Mesendoderm (in vitro differentiated cells): Measurements from ENCODE around the gene MKNK1.

Experiments
- DNase-seq: peaks from one replicate; pipeline ENCODE4 v3.0.0; 2013
- H2AK5ac ChIP-seq: 2 replicates; pipeline ENCODE4 v1.6.1; 2013; ENCODE audit warnings: low read length, inconsistent platforms
- H2BK120ac ChIP-seq: 2 replicates; pipeline ENCODE4 v1.6.1; 2013; ENCODE audit warnings: low read depth, mild to moderate bottlenecking, low read length, moderate library complexity, mixed read lengths
- H2BK15ac ChIP-seq: replicated peaks from 2 replicates; pipeline ENCODE4 v1.6.1; 2013; ENCODE audit warnings: low read depth, mild to moderate bottlenecking, moderate library complexity
- H2BK5ac ChIP-seq: 2 replicates; pipeline ENCODE4 v1.6.1; 2013; ENCODE audit warnings: low read length, inconsistent platforms
- H3K18ac ChIP-seq: 2 replicates; pipeline ENCODE4 v1.6.1; 2013; ENCODE audit warnings: mild to moderate bottlenecking, low read length, mixed read lengths
- H3K23ac ChIP-seq: one replicate; pipeline ENCODE4 v1.6.1; 2013; ENCODE audit warnings: low read length
- H3K27ac ChIP-seq: 2 replicates; pipeline ENCODE4 v1.5.1; 2013; ENCODE audit warnings: low read depth, mild to moderate bottlenecking, inconsistent platforms, low read length, moderate library complexity
- H3K27me3 ChIP-seq: 2 replicates; pipeline ENCODE4 v1.6.1; 2013; ENCODE audit warnings: low read length, control low read depth, mild to moderate bottlenecking, inconsistent platforms; ENCODE audit not compliant: insufficient read depth, poor library complexity
- H3K36me3 ChIP-seq: 2 replicates; pipeline ENCODE4 v1.6.1; 2013; ENCODE audit warnings: low read length, inconsistent platforms; ENCODE audit not compliant: control insufficient read depth, insufficient read depth
- H3K4ac ChIP-seq: one replicate; pipeline ENCODE4 v1.6.1; 2013; ENCODE audit warnings: low read depth, mild to moderate bottlenecking, low read length, moderate library complexity
- H3K4me1 ChIP-seq: 2 replicates; pipeline ENCODE4 v1.6.1; 2013; ENCODE audit warnings: low read depth, low read length, inconsistent platforms; ENCODE audit not compliant: control insufficient read depth
- H3K4me2 ChIP-seq: 2 replicates; pipeline ENCODE4 v1.6.1; 2013; ENCODE audit warnings: low read length
- H3K4me3 ChIP-seq: 2 replicates; pipeline ENCODE4 v1.5.1; 2013; ENCODE audit warnings: mild to moderate bottlenecking, low read length
- H3K56ac ChIP-seq: one replicate; pipeline ENCODE4 v1.6.1; 2013; ENCODE audit warnings: low read length
- H3K79me1 ChIP-seq: 2 replicates; pipeline ENCODE4 v1.6.1; 2013; ENCODE audit warnings: low read length, inconsistent platforms
- H3K79me2 ChIP-seq: 2 replicates; pipeline ENCODE4 v1.6.1; 2013; ENCODE audit warnings: mild to moderate bottlenecking, low read length; ENCODE audit not compliant: control insufficient read depth, insufficient read depth
- H3K9ac ChIP-seq: 2 replicates; pipeline ENCODE4 v1.6.1; 2013; ENCODE audit warnings: low read length, inconsistent platforms
- H4K5ac ChIP-seq: one replicate; pipeline ENCODE4 v1.6.1; 2013; ENCODE audit warnings: low read length
- H4K8ac ChIP-seq: one replicate; pipeline ENCODE4 v1.6.1; 2013; ENCODE audit warnings: low read depth, mild to moderate bottlenecking, control low read depth, low read length, moderate library complexity
- WGBS: extraction: QIAGEN DNeasy Blood & Tissue Kit; methylation state at CpG from one replicate; pipeline ENCODE4 v1.1.7; 2013; ENCODE audit warnings: low lambda C conversion rate, missing lambda C conversion rate; ENCODE audit not compliant: insufficient coverage; ENCODE audit errors: extremely low coverage; 5-methylcytosine and 5-hydroxymethylcytosine counted together

The MKNK1 gene

GRCh38 chr1:46606255-46606965 is 2.3 kb upstream of the MKNK1 start:
- H2BK120ac ChIP-seq = no peak overlapping the region
- no peaks in the 10 kb centered on the region for H3K79me1 ChIP-seq
- H3K36me3 ChIP-seq = no peaks in the 10 kb centered on the region
- no peak overlapping the region for H2BK15ac ChIP-seq
- no peaks in the 10 kb centered on the region for H3K79me2 ChIP-seq
- H2BK5ac ChIP-seq = no peak overlapping the region
- H3K27me3 ChIP-seq = no peaks in the 10 kb centered on the region
- H4K5ac ChIP-seq = no peak overlapping the region
- H4K8ac ChIP-seq = no peak overlapping the region
- H3K4me1 ChIP-seq = peaks cover 6% of the 10 kb centered on the region
- no peak overlapping the region for H3K4me3 ChIP-seq
- WGBS = no CpG with 5 or more reads among the region's 2 CpGs
- H3K9ac ChIP-seq = no peak overlapping the region
- no peak overlapping the region for H2AK5ac ChIP-seq
- no peak overlapping the region for H3K27ac ChIP-seq
- no peak overlapping the region for H3K56ac ChIP-seq
- no peak overlapping the region for H3K4me2 ChIP-seq
- no peak overlapping the region for H3K23ac ChIP-seq
- H3K18ac ChIP-seq = no peak overlapping the region
- H3K4ac ChIP-seq = no peak overlapping the region
- DNase-seq = no peak

- H2BK15ac ChIP-seq = no peak overlapping the region
- no peak overlapping the region for H2AK5ac ChIP-seq
- no peak overlapping the region for H3K56ac ChIP-seq
- H3K27me3 ChIP-seq = no peaks in the 10 kb centered on the region
- H2BK120ac ChIP-seq = no peak overlapping the region
- no peak overlapping the region for H3K18ac ChIP-seq
- H3K27ac ChIP-seq = no peak overlapping the region
- no CpG with 5 or more reads among the region's 2 CpGs for WGBS
- H3K9ac ChIP-seq = no peak overlapping the region
- no peak overlapping the region for H4K5ac ChIP-seq
- no peak overlapping the region for H3K4me2 ChIP-seq
- H4K8ac ChIP-seq = no peak overlapping the region
- no peak overlapping the region for H3K23ac ChIP-seq
- H3K4ac ChIP-seq = no peak overlapping the region
- H2BK5ac ChIP-seq = no peak overlapping the region
- H3K79me2 ChIP-seq = no peaks in the 10 kb centered on the region
- H3K36me3 ChIP-seq = no peaks in the 10 kb centered on the region
- H3K79me1 ChIP-seq = no peaks in the 10 kb centered on the region
- H3K4me1 ChIP-seq = peaks cover 6% of the 10 kb centered on the region
- no peak overlapping the region for H3K4me3 ChIP-seq
- no peak for DNase-seq
These were observed 1.2 kb upstream of the MKNK1 start for GRCh38 chr1:46605232-46605631.

- Histone ChIP-seq H2BK5ac (no peak overlapping the region), H3K56ac (peak overlapping the region; percentile 88), H3K27ac (no peak overlapping the region), H3K27me3 (no peaks in the 10 kb centered on the region), H3K4me2 (peak overlapping the region; percentile 13), H3K4me3 (peak overlapping the region; percentile 71), H4K5ac (no peak overlapping the region), H3K36me3 (no peaks in the 10 kb centered on the region), H3K4me1 (peaks cover 6% of the 10 kb centered on the region), H3K9ac (peak overlapping the region; percentile 77), H2AK5ac (no peak overlapping the region), H3K79me1 (no peaks in the 10 kb centered on the region), H3K23ac (peak overlapping the region; percentile 6), H3K4ac (no peak overlapping the region), H2BK15ac (no peak overlapping the region), H3K18ac (no peak overlapping the region), H3K79me2 (no peaks in the 10 kb centered on the region), H2BK120ac (no peak overlapping the region), H4K8ac (no peak overlapping the region)
- DNase-seq = peak; percentile 21
- no CpG with 5 or more reads among the region's 2 CpGs for WGBS
These were observed 599 bp downstream of the MKNK1 start for GRCh38 chr1:46603481-46603857.

- Histone ChIP-seq H3K79me1 (no peaks in the 10 kb centered on the region), H2AK5ac (no peak overlapping the region), H3K4me3 (no peak overlapping the region), H2BK15ac (no peak overlapping the region), H2BK120ac (no peak overlapping the region), H4K5ac (no peak overlapping the region), H3K27ac (no peak overlapping the region), H3K4me2 (no peak overlapping the region), H3K4me1 (peaks cover 6% of the 10 kb centered on the region), H3K56ac (no peak overlapping the region), H3K23ac (no peak overlapping the region), H3K9ac (no peak overlapping the region), H2BK5ac (no peak overlapping the region), H3K27me3 (no peaks in the 10 kb centered on the region), H4K8ac (no peak overlapping the region), H3K18ac (no peak overlapping the region), H3K79me2 (no peaks in the 10 kb centered on the region), H3K4ac (no peak overlapping the region), H3K36me3 (no peaks in the 10 kb centered on the region)
- WGBS = no CpG with 5 or more reads among the region's 3 CpGs
- DNase-seq = no peak
These were observed 2.6 kb downstream of the MKNK1 start for GRCh38 chr1:46601257-46602007.

GRCh38 chr1:46599059-46599970 is 4.8 kb downstream of the MKNK1 start:
- DNase-seq = no peak
- H3K23ac ChIP-seq = no peak overlapping the region
- no peak overlapping the region for H3K4me2 ChIP-seq
- no peak overlapping the region for H4K8ac ChIP-seq
- H3K79me2 ChIP-seq = no peaks in the 10 kb centered on the region
- no peak overlapping the region for H2BK15ac ChIP-seq
- H3K36me3 ChIP-seq = no peaks in the 10 kb centered on the region
- H3K79me1 ChIP-seq = no peaks in the 10 kb centered on the region
- H3K27me3 ChIP-seq = no peaks in the 10 kb centered on the region
- H3K4ac ChIP-seq = no peak overlapping the region
- H2BK120ac ChIP-seq = no peak overlapping the region
- H3K27ac ChIP-seq = no peak overlapping the region
- H3K9ac ChIP-seq = no peak overlapping the region
- no peak overlapping the region for H2AK5ac ChIP-seq
- no peak overlapping the region for H4K5ac ChIP-seq
- no peak overlapping the region for H3K18ac ChIP-seq
- no peak overlapping the region for H3K4me3 ChIP-seq
- no peak overlapping the region for H3K56ac ChIP-seq
- no CpG with 5 or more reads among the region's 9 CpGs for WGBS
- H3K4me1 ChIP-seq = peaks cover 6% of the 10 kb centered on the region
- H2BK5ac ChIP-seq = no peak overlapping the region
